Articular chondrocyte of knee joint (primary cell): ENCODE measurements around the gene CCNF. TPM values are rescaled to one million over a fixed set of nuclear protein-coding genes. Genes with fewer than 3 reads are reported as not detected.

Source experiments
- small RNA-seq: library from RNA; depleted of rRNA; stranded (forward); fragments of <200 nt; gene quantifications from one replicate; pipeline ENCODE3, GENCODE V24; 2012
- total RNA-seq: library from RNA; depleted of rRNA; stranded (reverse); fragments of >200 nt; gene quantifications from 2 replicates; pipeline ENCODE4 v1.2.3, GENCODE V29; 2012

The CCNF gene, protein sequence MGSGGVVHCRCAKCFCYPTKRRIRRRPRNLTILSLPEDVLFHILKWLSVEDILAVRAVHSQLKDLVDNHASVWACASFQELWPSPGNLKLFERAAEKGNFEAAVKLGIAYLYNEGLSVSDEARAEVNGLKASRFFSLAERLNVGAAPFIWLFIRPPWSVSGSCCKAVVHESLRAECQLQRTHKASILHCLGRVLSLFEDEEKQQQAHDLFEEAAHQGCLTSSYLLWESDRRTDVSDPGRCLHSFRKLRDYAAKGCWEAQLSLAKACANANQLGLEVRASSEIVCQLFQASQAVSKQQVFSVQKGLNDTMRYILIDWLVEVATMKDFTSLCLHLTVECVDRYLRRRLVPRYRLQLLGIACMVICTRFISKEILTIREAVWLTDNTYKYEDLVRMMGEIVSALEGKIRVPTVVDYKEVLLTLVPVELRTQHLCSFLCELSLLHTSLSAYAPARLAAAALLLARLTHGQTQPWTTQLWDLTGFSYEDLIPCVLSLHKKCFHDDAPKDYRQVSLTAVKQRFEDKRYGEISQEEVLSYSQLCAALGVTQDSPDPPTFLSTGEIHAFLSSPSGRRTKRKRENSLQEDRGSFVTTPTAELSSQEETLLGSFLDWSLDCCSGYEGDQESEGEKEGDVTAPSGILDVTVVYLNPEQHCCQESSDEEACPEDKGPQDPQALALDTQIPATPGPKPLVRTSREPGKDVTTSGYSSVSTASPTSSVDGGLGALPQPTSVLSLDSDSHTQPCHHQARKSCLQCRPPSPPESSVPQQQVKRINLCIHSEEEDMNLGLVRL
- total RNA-seq: 9.9 and 11.9 TPM in 2 replicates

DNA sequence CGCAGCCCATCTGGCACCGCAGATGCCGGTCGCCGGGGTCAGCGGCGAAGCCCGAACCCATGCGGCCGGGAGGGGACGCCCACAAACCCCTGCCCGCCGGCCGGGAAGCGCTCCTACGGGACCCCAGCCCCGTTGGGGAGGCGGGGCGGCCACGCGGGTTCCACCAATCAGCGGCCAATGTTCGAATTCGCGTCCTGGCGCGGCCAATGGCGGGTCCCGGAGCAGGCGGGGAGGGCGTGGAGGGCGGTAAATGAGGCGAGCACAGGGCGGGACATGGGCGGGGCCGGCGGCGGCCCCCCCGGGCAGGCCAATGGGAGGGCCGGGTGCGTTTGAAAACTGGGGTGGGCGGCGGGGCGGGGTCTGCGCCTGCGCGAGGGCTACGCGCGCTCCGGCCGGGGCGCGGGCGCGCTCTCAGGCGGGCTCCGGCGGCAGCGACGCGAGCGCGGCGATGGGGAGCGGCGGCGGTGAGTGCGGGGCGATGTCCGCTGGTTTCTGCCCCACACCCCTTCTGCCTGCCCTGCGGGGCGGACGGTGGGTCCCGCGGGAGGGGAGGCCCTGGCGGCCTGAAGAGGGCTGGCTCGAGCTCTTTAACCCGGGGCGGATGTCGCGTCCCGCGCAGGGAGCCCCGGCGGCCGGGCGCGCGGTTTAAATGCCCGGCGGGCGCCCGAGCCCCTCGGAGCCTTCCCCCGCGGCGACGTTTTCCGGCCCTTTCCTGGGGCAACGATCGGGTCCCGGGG, at the start of gene CCNF:
Gene CCNF, plus strand, starts transcription at position 414 of the 737 bp plus-strand sequence. Its CDS starts 35 bp downstream, at position 449.

DNA sequence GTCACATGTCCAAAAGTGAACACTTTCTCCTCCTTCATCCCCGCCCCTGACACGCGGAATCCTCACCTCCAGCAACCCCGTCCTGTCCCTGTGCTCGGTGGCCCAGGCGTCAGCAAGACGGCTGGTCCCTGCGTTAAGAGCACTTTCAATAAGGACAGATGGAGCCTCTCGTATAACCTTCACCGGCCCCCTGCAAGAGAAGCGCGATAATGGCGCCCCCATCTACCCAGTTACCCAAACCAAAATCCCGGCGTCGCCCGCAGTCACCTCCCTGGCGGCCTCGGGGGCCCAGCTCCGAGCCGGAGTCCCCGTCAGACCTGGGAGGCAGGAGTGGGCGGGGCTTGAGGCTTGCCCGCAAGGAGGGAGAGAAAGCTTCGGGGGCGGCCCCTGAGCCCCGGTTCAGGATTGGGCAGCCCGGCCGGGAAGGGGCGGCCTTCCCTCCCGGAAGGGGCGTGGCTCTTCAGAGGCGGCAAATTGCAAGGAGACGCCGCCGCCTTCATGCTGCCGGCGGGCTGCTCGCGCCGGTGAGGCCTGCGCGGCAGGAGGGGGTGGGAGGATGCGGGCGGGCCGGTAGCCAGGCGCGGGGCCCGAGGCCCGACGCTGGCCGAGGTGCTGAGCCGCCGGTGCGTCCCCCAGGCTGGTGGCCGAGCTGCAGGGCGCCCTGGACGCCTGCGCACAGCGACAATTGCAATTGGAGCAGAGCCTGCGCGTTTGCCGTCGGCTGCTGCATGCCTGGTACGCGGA, 30.6 kb downstream of the CCNF start, which contains the start of gene TEDC2:
Gene TEDC2, plus strand, starts transcription at position 463 of the 744 bp plus-strand sequence. Its CDS starts 36 bp downstream, at position 499.

DNA sequence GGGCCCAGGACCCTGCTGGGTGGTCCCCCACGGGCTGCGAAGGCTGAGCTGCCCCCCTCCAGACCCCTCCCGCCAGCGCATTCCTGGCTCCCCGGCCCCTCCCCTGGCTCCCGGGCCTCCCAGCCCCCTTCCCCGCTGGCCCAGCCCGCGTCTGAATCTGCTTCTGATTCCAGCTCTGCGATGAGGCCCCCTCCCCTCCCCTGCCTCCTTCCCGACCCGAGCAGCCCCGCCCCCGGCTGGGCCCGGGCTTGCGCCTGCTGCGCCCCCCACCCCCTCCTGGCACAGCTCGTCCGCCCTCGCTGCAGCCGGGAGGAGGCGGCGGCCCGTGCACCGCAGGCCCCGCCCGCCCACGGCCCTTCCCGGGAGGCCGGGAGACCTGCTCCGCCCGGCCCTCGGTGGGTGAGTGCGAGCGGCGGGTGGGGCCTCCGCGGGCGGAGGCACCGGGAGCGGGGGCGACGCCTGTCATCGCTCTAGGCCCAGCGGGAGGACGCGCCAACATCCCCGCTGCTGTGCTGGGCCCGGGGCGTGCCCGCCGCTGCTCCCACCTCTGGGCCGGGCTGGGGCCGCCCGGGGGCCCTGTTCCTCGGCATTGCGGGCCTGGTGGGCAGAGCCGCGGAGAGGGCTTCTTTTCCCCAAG, 41.9 kb downstream of the CCNF start, which contains the start of gene NTN3:
Gene NTN3, plus strand, starts transcription at position 282 of the 637 bp plus-strand sequence. CDS start 405 bp downstream, outside the sequence.

DNA sequence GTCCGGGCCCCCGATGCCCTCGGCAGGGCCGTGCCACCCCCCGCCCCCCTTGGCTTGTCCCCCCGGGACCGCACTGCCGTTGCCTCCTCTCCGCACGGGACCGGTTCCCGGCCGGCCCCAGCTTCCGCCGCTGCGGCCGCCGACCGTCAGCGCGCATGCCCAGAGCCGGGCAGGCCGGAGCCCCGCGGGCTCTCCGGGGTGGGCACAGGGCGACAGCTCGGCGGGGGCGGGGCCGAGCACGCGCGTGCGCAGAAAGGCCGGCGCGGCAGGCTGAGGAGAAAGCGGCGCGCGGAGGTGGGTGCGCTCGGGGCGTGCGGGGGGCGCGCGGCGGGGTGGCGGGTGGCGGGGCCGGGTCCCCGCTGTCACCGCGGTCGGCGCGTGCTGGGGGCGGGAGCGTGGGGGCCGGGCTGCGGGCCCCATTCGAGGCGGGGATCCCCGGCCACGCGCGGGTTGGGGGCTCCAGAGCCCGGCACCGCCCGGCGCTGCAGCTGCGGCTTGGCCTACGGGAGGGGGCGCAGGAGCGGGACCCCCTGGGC, 45.7 kb downstream of the CCNF start, which contains the start of gene TBC1D24:
Gene TBC1D24, plus strand, starts transcription at position 251 of the 536 bp plus-strand sequence. CDS start 21,022 bp downstream, outside the sequence.

Small RNA genes within 50 kb of the gene (small RNA-seq; reads per million reads assigned to genes)
- gene MIR6768: 1.3 reads per million, percentile 56 among the genes with 10 or more reads in this experiment

Other genes starting within 250 kb of the CCNF start
- gene CASKIN1, start 232.8 kb upstream of the CCNF start, total RNA-seq: under 0.01 TPM in 2 replicates
- 28.4 and 34.1 TPM in 2 replicates for gene MLST8, start 224.0 kb upstream of the CCNF start, total RNA-seq
- 0.22 and 0.91 TPM in 2 replicates for gene BRICD5, start 218.6 kb upstream of the CCNF start, total RNA-seq
- 5.7 and 6.1 TPM in 2 replicates for gene PGP, start 214.6 kb upstream of the CCNF start, total RNA-seq
- gene E4F1, start 205.9 kb upstream of the CCNF start, total RNA-seq: 16.1 and 18.6 TPM in 2 replicates
- gene DNASE1L2, start 193.0 kb upstream of the CCNF start, total RNA-seq: 0.22 and 0.26 TPM in 2 replicates
- 27.0 and 32.5 TPM in 2 replicates for gene ECI1, start 177.9 kb upstream of the CCNF start, total RNA-seq
- 69.3 and 85.8 TPM in 2 replicates for gene RNPS1, start 161.3 kb upstream of the CCNF start, total RNA-seq
- 1.6 and 2.5 TPM in 2 replicates for gene ABCA3, start 88.7 kb upstream of the CCNF start, total RNA-seq
- 1.8 TPM in 2 replicates for gene TEDC2, start 30.7 kb downstream of the CCNF start, total RNA-seq
- gene NTN3, start 41.9 kb downstream of the CCNF start, total RNA-seq: 0.13 and 0.76 TPM in 2 replicates
- 14.3 and 17.1 TPM in 2 replicates for gene TBC1D24, start 45.7 kb downstream of the CCNF start, total RNA-seq
- gene ATP6V0C, start 84.5 kb downstream of the CCNF start, total RNA-seq: 31.6 and 35.9 TPM in 2 replicates
- gene AMDHD2, start 90.9 kb downstream of the CCNF start, total RNA-seq: 28.1 and 36.8 TPM in 2 replicates
- not detected in 2 replicates for gene CEMP1, start 102.0 kb downstream of the CCNF start, total RNA-seq
- 17.2 and 20.6 TPM in 2 replicates for gene PDPK1, start 108.6 kb downstream of the CCNF start, total RNA-seq